CD14-positive monocyte (primary cell): ENCODE results near the gene CCDC138. TPM values are rescaled to one million over a fixed set of nuclear protein-coding genes. Genes with fewer than 3 reads are reported as not detected.

Experiments
- DNase-seq, 3 donors: peaks; one replicate each; pipeline ENCODE4 v3.0.0-alpha.2; 2011 to 2022
- H2AFZ ChIP-seq: 2 replicates; pipeline ENCODE4 v1.6.0; 2012; ENCODE audit warnings: mild to moderate bottlenecking, low read depth, low read length, inconsistent platforms; ENCODE audit not compliant: insufficient read depth, poor library complexity, severe bottlenecking
- H3K27ac ChIP-seq, 2 donors: 1 replicate in 1 of 2; 2 replicates in 1 of 2; pipeline ENCODE4 v1.5.1; 2012 to 2013; ENCODE audit warnings: low read length in 2 of 2, control low read depth in 1 of 2, inconsistent platforms in 1 of 2, low read depth in 1 of 2, mild to moderate bottlenecking in 1 of 2
- H3K27me3 ChIP-seq, 2 donors: one replicate each; pipeline versions ENCODE4 v1.6.0 to v1.6.1; 2011 to 2013; ENCODE audit warnings: low read length in 2 of 2; ENCODE audit not compliant: control insufficient read depth in 2 of 2, insufficient read depth in 2 of 2
- H3K36me3 ChIP-seq, 2 donors: replicated peaks in 1 of 2; 1 replicate in 1 of 2; 2 replicates in 1 of 2; pipeline versions ENCODE4 v1.5.1 to v1.6.1; 2012 to 2013; ENCODE audit warnings: low read length in 2 of 2, control low read depth in 1 of 2, inconsistent platforms in 1 of 2, mild to moderate bottlenecking in 1 of 2; ENCODE audit not compliant: insufficient read depth in 2 of 2, control insufficient read depth in 1 of 2
- H3K4me1 ChIP-seq, 2 donors: 1 replicate in 1 of 2; 2 replicates in 1 of 2; pipeline versions ENCODE4 v1.5.1 to v1.6.1; 2012 to 2013; ENCODE audit warnings: low read length in 2 of 2, control low read depth in 1 of 2, inconsistent platforms in 1 of 2, mild to moderate bottlenecking in 1 of 2, moderate library complexity in 1 of 2; ENCODE audit not compliant: insufficient read depth in 2 of 2, control insufficient read depth in 1 of 2
- H3K4me2 ChIP-seq: replicated peaks from 2 replicates; pipeline ENCODE3; 2012; ENCODE audit warnings: low read length, moderate library complexity, mild to moderate bottlenecking; ENCODE audit not compliant: poor library complexity, severe bottlenecking; ENCODE audit errors: extremely low read depth
- H3K4me3 ChIP-seq, 3 experiments: fragments of 200-600 bp in 1 of 3; sonication (generic) in 1 of 3; replicated peaks in 1 of 3; 1 replicate in 2 of 3; 2 replicates in 1 of 3; pipeline ENCODE4 v1.5.1; 2011 to 2013; ENCODE audit warnings: low read length in 3 of 3, mild to moderate bottlenecking in 3 of 3, control low read depth in 2 of 3, low read depth in 2 of 3, inconsistent platforms in 1 of 3, moderate library complexity in 1 of 3
- H3K79me2 ChIP-seq: 2 replicates; pipeline ENCODE4 v1.6.0; 2012; ENCODE audit warnings: mild to moderate bottlenecking, control low read depth, inconsistent platforms, low read length, moderate library complexity; ENCODE audit not compliant: insufficient read depth
- H3K9ac ChIP-seq: 2 replicates; pipeline ENCODE4 v1.6.0; 2017; ENCODE audit warnings: low read length, mild to moderate bottlenecking; ENCODE audit not compliant: insufficient read depth, poor library complexity, severe bottlenecking
- H3K9me3 ChIP-seq, 2 donors: replicated peaks in 1 of 2; 1 replicate in 1 of 2; 2 replicates in 1 of 2; pipeline versions ENCODE4 v1.5.1 to v1.6.1; 2012 to 2013; ENCODE audit warnings: low read length in 2 of 2, control low read depth in 1 of 2; ENCODE audit not compliant: control insufficient read depth in 1 of 2, insufficient read depth in 1 of 2
- H4K20me1 ChIP-seq: 2 replicates; pipeline ENCODE4 v1.6.0; 2012; ENCODE audit warnings: mild to moderate bottlenecking, low read length, control low read depth, moderate library complexity; ENCODE audit not compliant: insufficient read depth
- H3K27ac Mint-ChIP-seq, 7 donors: one replicate each; pipeline ENCODE4 v1.8.0; 2020; ENCODE audit warnings: mild to moderate bottlenecking in 7 of 7, mixed read lengths in 7 of 7, moderate library complexity in 6 of 7, inconsistent platforms in 2 of 7
- H3K27me3 Mint-ChIP-seq, 3 donors: one replicate each; pipeline ENCODE4 v1.8.0; 2021 to 2022; ENCODE audit warnings: low read depth in 3 of 3, mild to moderate bottlenecking in 3 of 3, mixed read lengths in 3 of 3, moderate library complexity in 3 of 3, inconsistent platforms in 1 of 3
- H3K36me3 Mint-ChIP-seq, 2 donors: one replicate each; pipeline ENCODE4 v1.8.0; 2020; ENCODE audit warnings: mixed read lengths in 2 of 2, inconsistent platforms in 1 of 2, mild to moderate bottlenecking in 1 of 2
- H3K4me1 Mint-ChIP-seq: one replicate; pipeline ENCODE4 v1.8.0; 2020; ENCODE audit warnings: mild to moderate bottlenecking, mixed read lengths
- H3K4me3 Mint-ChIP-seq, 2 donors: one replicate each; pipeline ENCODE4 v1.8.0; 2020; ENCODE audit warnings: mild to moderate bottlenecking in 2 of 2, mixed read lengths in 2 of 2, moderate library complexity in 1 of 2
- H3K9me3 Mint-ChIP-seq, 7 donors: one replicate each; pipeline ENCODE4 v1.8.0; 2020 to 2022; ENCODE audit warnings: mixed read lengths in 7 of 7, mild to moderate bottlenecking in 6 of 7, moderate library complexity in 6 of 7, inconsistent platforms in 2 of 7
- CTCF ChIP-seq: fragments of 200-600 bp; IDR thresholded peaks from one replicate; pipeline ENCODE4 v1.8.0; 2022; ENCODE audit warnings: antibody characterized with exemption, mild to moderate bottlenecking
- WGBS: methylation state at CpG from one replicate; pipeline ENCODE4 v1.1.5; 2013; ENCODE audit warnings: missing lambda C conversion rate; ENCODE audit not compliant: insufficient coverage; 5-methylcytosine and 5-hydroxymethylcytosine counted together
- intact Hi-C, 2 donors: fragments of 100-400 bp; cut with micrococcal nuclease; formaldehyde crosslinking; loops; one replicate each; pipeline versions ENCODE4 v1.15.0 to v1.15.1; 2023
- polyA plus RNA-seq, 3 donors: library from polyadenylated mRNA; depleted of rRNA in 1 of 3; unstranded in 2 of 3; stranded (reverse) in 1 of 3; fragments of 300-500 nt in 2 of 3; fragments of >200 nt in 1 of 3; fragmentation: Illumina TruSeq in 2 of 3; gene quantifications; 1 replicate in 2 of 3; 2 replicates in 1 of 3; pipeline ENCODE4 v1.2.3, GENCODE V29; 2012 to 2021

The CCDC138 gene
- polyA plus RNA-seq, 3 donors: 0.54 to 0.72 (median 0.67) TPM

DNA sequence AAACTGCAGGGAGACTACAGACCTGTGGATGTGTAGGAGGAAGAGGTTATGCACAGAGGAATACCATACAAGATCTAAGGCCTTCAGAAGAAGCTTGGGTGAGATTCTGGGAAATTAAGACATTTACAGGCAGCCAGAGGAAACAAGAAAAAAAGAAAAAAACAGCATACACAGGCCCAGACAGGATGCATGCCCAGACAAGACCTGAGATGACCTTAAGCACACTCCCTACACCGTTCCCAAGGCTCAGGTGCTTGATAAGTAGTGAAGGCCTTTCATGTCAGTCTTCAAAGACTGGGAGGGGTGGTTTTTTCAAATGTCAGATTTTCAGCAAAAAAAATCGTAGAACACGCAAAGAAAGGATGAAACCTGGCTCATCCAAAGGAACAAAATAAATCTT, 83.0 kb downstream of the CCDC138 start:
- Histone ChIP-seq H3K4me1 (no peaks in the 10 kb centered on the region), H3K27me3 (no peaks in the 10 kb centered on the region), H4K20me1 (no peaks in the 10 kb centered on the region), H3K27ac (no peak overlapping the region), H3K4me2 (no peak overlapping the region), H3K9ac (no peak overlapping the region), H3K9me3 (peaks cover 10 to 16% of the 10 kb centered on the region in 2 donors), H2AFZ (no peak overlapping the region), H3K36me3 (no peaks in the 10 kb centered on the region), H3K4me3 (no peak overlapping the region), H3K79me2 (no peaks in the 10 kb centered on the region)
- Mint-ChIP-seq H3K27ac (no peak overlapping the region), H3K9me3 (peaks cover 15 to 24% (median 19%) of the 10 kb centered on the region in 7 donors), H3K27me3 (no peaks in the 10 kb centered on the region), H3K36me3 (peaks cover 9 to 12% of the 10 kb centered on the region in 2 donors), H3K4me1 (no peaks in the 10 kb centered on the region), H3K4me3 (no peak overlapping the region)
- WGBS: no CpG with 5 or more reads among the region's 3 CpGs
- no peak for TF ChIP-seq CTCF
- intact Hi-C loops: no loop called here
- DNase-seq: no peak

DNA sequence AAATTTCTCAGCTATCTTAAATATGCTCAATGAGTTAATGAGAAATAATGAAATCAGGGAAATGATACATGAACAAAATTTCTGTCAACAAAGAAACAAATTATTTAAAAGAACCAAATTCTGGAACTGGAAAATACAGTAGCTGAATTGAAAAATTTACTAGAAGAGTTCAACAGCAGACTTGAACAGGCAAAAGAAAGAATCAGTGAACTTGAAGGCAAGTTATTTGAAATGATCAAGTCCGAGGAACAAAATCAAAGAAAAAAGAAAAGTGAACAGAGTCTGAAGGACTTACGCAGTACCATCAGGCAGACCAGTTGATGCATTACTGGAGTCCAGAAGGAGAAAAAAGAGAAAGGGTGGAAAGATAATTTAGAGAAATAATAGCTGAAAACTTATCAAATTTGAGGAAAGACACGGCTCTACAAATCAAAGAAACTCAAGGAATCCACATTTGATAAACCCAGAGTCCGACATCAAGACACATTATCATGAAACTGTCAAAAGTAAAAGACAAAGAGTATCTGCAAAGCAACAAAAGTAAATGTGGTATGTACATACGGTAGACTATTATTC, 83.6 kb downstream of the CCDC138 start:
- no peak overlapping the region for H3K4me2 ChIP-seq
- H3K4me1 ChIP-seq: no peaks in the 10 kb centered on the region
- WGBS: 100% methylated on average over 2 of the region's 5 CpGs
- H3K27ac ChIP-seq: no peak overlapping the region
- intact Hi-C loops: no loop called here
- no peak overlapping the region for H3K9ac ChIP-seq
- H3K27me3 Mint-ChIP-seq: no peaks in the 10 kb centered on the region
- H3K79me2 ChIP-seq: no peaks in the 10 kb centered on the region
- no peak overlapping the region for H3K27ac Mint-ChIP-seq
- no peak overlapping the region for H3K4me3 Mint-ChIP-seq
- no peaks in the 10 kb centered on the region for H3K27me3 ChIP-seq
- peaks cover 10 to 16% of the 10 kb centered on the region in 2 donors for H3K9me3 ChIP-seq
- no peak overlapping the region for H2AFZ ChIP-seq
- peaks cover 15 to 24% (median 19%) of the 10 kb centered on the region in 7 donors for H3K9me3 Mint-ChIP-seq
- H3K4me3 ChIP-seq: no peak overlapping the region
- no peak for TF ChIP-seq CTCF
- H3K4me1 Mint-ChIP-seq: no peaks in the 10 kb centered on the region
- no peak for DNase-seq
- H3K36me3 Mint-ChIP-seq: peaks cover 9 to 12% of the 10 kb centered on the region in 2 donors
- H3K36me3 ChIP-seq: no peaks in the 10 kb centered on the region
- no peaks in the 10 kb centered on the region for H4K20me1 ChIP-seq
